ENCODE results near the gene NRTN. TPM values are rescaled to one million over a fixed set of nuclear protein-coding genes. Genes with fewer than 3 reads are reported as not detected.

Gene NRTN
- total RNA-seq, 1 donor from 2014 or later: 3.7 TPM

DNA sequence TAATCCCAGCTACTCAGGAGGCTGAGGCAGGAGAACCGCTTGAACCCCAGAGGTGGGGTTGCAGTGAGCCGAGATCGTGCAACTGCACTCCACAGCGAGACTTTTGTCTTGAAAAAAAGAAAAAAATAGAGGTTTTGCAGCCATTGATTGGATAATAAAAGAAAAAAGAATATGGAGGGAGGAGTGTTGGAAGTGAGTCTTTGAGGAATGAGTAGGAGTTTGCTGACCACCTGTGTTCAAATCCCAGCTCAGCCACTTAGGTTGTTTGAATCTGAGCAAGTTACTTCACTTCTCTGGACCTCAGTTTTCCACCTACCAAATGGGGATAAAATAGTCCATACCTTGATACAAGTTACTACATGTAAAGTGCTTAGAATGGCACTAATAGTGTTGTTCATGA is 6.2 kb downstream of the NRTN start:
- Histone ChIP-seq H3K4me3 (no peak overlapping the region), H3K36me3 (no peaks in the 10 kb centered on the region), H3K27me3 (no peaks in the 10 kb centered on the region), H3K9me3 (no peaks in the 10 kb centered on the region), H3K27ac (no peak overlapping the region), H3K4me1 (no peaks in the 10 kb centered on the region)
- DNase-seq (ENCODE audit: extremely low spot score in 2 of 2): no peak
- TF ChIP-seq POLR2AphosphoS5 (IDR thresholded peaks at IDR 0.05; ENCODE audit: insufficient read depth in 1 of 2, low read depth in 1 of 2): no peak
- TF ChIP-seq, protein P1, sequence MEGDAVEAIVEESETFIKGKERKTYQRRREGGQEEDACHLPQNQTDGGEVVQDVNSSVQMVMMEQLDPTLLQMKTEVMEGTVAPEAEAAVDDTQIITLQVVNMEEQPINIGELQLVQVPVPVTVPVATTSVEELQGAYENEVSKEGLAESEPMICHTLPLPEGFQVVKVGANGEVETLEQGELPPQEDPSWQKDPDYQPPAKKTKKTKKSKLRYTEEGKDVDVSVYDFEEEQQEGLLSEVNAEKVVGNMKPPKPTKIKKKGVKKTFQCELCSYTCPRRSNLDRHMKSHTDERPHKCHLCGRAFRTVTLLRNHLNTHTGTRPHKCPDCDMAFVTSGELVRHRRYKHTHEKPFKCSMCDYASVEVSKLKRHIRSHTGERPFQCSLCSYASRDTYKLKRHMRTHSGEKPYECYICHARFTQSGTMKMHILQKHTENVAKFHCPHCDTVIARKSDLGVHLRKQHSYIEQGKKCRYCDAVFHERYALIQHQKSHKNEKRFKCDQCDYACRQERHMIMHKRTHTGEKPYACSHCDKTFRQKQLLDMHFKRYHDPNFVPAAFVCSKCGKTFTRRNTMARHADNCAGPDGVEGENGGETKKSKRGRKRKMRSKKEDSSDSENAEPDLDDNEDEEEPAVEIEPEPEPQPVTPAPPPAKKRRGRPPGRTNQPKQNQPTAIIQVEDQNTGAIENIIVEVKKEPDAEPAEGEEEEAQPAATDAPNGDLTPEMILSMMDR (IDR thresholded peaks at IDR 0.05): no peak
- intact Hi-C loops (cut with DNase I): no loop called here

DNA sequence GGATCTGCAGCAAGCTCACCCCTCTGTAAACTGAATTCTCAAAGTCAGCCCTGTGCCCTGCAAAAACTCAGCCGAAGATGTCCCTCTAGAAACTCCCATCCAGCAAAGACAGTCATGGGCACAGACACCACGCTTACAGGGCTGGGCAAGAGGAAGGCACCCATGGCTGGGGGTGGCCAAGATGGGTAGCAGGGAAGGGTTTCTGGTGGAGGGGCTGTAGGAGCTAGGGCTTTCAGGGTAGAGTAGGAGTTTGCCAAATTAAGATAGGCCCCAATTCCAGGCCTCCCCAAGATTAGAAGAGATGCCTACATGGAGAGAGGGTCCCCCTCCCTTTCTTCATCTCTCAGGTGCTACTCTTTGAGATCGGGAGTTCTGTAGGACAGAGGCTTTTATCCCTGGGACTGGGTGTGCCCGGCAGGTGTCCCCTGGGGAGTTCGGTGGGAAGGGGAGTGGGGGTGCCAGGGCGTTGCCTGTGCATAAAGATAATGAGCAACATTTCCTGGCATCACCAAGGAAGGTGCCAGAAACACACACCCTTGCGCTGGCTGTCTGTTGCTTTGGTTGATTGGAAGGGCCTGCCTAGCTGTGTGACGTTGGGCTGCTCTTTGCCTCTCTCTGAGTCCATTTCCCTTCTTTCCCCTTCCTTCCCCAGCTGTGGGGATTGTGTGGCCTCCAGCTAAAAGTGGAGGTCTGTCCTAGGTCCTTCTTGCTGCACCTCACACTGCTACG is 9.4 kb downstream of the NRTN start:
- no peak for TF ChIP-seq POLR2AphosphoS5 (IDR thresholded peaks at IDR 0.05; ENCODE audit: insufficient read depth in 1 of 2, low read depth in 1 of 2)
- TF ChIP-seq, protein P1 (IDR thresholded peaks at IDR 0.05): no peak
- no peak for TF ChIP-seq POLR2A (IDR thresholded peaks at IDR 0.05)
- no peak for DNase-seq (ENCODE audit: extremely low spot score in 2 of 2)
- Histone ChIP-seq H3K9me3 (no peaks in the 10 kb centered on the region), H3K27ac (no peak overlapping the region), H3K4me3 (no peak overlapping the region), H3K36me3 (no peaks in the 10 kb centered on the region), H3K27me3 (no peaks in the 10 kb centered on the region), H3K4me1 (no peaks in the 10 kb centered on the region)
- intact Hi-C loops (cut with DNase I): no loop called here

DNA sequence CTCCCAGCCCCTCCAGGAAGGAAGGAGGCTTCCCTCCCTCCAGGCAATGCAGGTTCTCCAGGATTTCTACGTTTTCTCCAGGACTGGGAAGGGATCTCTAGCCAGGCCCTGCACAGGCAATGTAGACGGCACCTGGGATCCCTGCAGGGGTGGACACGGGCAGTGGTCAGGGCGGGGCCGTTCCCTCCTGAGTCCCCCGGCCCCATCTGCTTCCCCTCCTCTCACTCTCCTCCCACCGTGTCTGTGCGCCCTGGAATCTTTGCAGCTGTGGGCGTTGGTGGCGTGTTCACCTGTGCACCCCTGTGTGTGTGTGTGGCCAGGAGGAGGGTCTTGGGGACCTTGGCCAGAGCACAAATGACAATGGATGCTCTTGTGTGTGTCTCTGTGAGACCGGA is 10.0 kb downstream of the NRTN start:
- intact Hi-C loops (cut with DNase I): no loop called here
- no peak overlapping the region for H3K27ac ChIP-seq
- no peak for DNase-seq (ENCODE audit: extremely low spot score in 2 of 2)

DNA sequence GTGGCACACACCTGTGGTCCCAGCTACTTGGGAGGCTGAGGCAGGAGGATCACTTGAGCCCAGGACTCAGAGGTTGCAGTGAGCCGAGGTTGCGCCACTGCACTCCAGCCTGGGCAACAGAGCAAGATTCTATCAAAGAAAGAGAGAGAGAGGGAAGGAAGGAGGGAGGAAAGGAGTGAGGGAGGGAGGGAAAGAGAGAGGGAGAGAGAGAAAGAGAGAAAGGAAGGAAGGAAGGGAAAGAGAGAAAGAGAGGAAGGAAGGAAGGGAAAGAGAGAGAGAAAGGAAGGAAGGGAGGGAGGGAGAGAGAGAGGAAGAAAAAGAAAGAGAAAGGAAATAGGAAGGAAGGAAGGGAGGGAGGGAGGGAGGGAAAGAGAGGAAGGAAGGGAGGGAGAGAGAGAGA is 12.4 kb downstream of the NRTN start:
- Histone ChIP-seq H3K36me3 (no peaks in the 10 kb centered on the region), H3K4me3 (no peak overlapping the region), H3K9me3 (no peaks in the 10 kb centered on the region), H3K4me1 (no peaks in the 10 kb centered on the region), H3K27ac (no peak overlapping the region), H3K27me3 (no peaks in the 10 kb centered on the region)
- intact Hi-C loops (cut with DNase I): no loop called here
- TF ChIP-seq POLR2AphosphoS5 (IDR thresholded peaks at IDR 0.05; ENCODE audit: insufficient read depth in 1 of 2, low read depth in 1 of 2): no peak
- no peak for TF ChIP-seq POLR2A (IDR thresholded peaks at IDR 0.05)
- TF ChIP-seq, protein P1 (IDR thresholded peaks at IDR 0.05): no peak
- DNase-seq (ENCODE audit: extremely low spot score in 2 of 2): no peak

More for the DNA sequence above, 10.0 kb downstream of the NRTN start:
- Histone ChIP-seq H3K36me3 (no peaks in the 10 kb centered on the region), H3K27me3 (no peaks in the 10 kb centered on the region), H3K9me3 (no peaks in the 10 kb centered on the region), H3K4me3 (no peak overlapping the region), H3K4me1 (no peaks in the 10 kb centered on the region)
- no peak for TF ChIP-seq POLR2A (IDR thresholded peaks at IDR 0.05)
- TF ChIP-seq, protein P1 (IDR thresholded peaks at IDR 0.05): no peak
- TF ChIP-seq POLR2AphosphoS5 (IDR thresholded peaks at IDR 0.05; ENCODE audit: insufficient read depth in 1 of 2, low read depth in 1 of 2): no peak

- intact Hi-C loops (cut with DNase I): no loop called here
- no peaks in the 10 kb centered on the region for H3K4me1 ChIP-seq
- no peak overlapping the region for H3K27ac ChIP-seq
These were observed 13.7 kb downstream of the NRTN start for GRCh38 chr19:5818594-5818993.

More at GRCh38 chr19:5818594-5818993, 13.7 kb downstream of the NRTN start:
- no peaks in the 10 kb centered on the region for H3K27me3 ChIP-seq
- H3K4me3 ChIP-seq: no peak overlapping the region
- H3K9me3 ChIP-seq: no peaks in the 10 kb centered on the region
- TF ChIP-seq POLR2A (IDR thresholded peaks at IDR 0.05): no peak
- TF ChIP-seq POLR2AphosphoS5 (IDR thresholded peaks at IDR 0.05; ENCODE audit: insufficient read depth in 1 of 2, low read depth in 1 of 2): no peak
- TF ChIP-seq, protein P1 (IDR thresholded peaks at IDR 0.05): no peak
- no peaks in the 10 kb centered on the region for H3K36me3 ChIP-seq
- DNase-seq (ENCODE audit: extremely low spot score in 2 of 2): no peak

All from vagina (tissue), 2 donors.